HCT116 (cell line): ENCODE results near the gene RASL11B. TPM values are rescaled to one million over a fixed set of nuclear protein-coding genes. Genes with fewer than 3 reads are reported as not detected.

Experiments used
- ATAC-seq: fragments of 200-7000 bp; cut with Tn5 transposase; 2 replicates; pipeline ENCODE4 v1.9.1; 2020; ENCODE audit warnings: mild to moderate bottlenecking, moderate library complexity
- BruUV-seq: library from RNA; stranded (reverse); fragments of 400-500 nt; replicated peaks from 2 replicates; lab custom pipeline; 2021; lab: Mats Ljungman, UMichigan
- CTCF ChIA-PET: fragments of 300-600 bp; sonication (Branson Sonifier 250); formaldehyde crosslinking; loops from one replicate; lab custom pipeline; 2021; ENCODE audit warnings: antibody characterized with exemption; lab: Charles Lee
- POLR2A ChIA-PET: fragments of 300-600, 350-600 bp; sonication (Branson Sonifier 250); formaldehyde crosslinking; loops from one replicate; lab custom pipeline; 2021; ENCODE audit warnings: antibody characterized with exemption; lab: Charles Lee
- RAD21 ChIA-PET, 2 experiments: fragments of 300-600 bp; sonication (Branson Sonifier 250); formaldehyde crosslinking; loops; one replicate each; lab custom pipeline; 2023; ENCODE audit warnings: low total read pairs in 2 of 2; ENCODE audit not compliant: uncharacterized antibody in 2 of 2, unreplicated experiment in 2 of 2, low non-redundant PET in 1 of 2; lab: Charles Lee
- DNase-seq: peaks from one replicate; pipeline ENCODE4 v3.0.0-alpha.2; 2010; ENCODE audit warnings: low read depth, low spot score
- H2AFZ ChIP-seq: fragments of 200-600 bp; shearing (Covaris generic), sonication (generic); 2 replicates; pipeline ENCODE4 v1.6.1; 2017; ENCODE audit warnings: low read depth, mixed run types, mixed read lengths, antibody characterized with exemption, low read length; ENCODE audit not compliant: poor library complexity, severe bottlenecking
- H3K27ac ChIP-seq: 2 replicates; pipeline ENCODE4 v1.5.1; 2012; ENCODE audit warnings: low read depth, low read length
- H3K27me3 ChIP-seq: fragments of 200-600 bp; sonication (generic); 2 replicates; pipeline ENCODE4 v1.6.1; 2016; ENCODE audit warnings: mixed run types, low read length, mixed read lengths; ENCODE audit not compliant: insufficient read depth
- H3K36me3 ChIP-seq, 2 experiments: fragments of 200-500 bp in 1 of 2; fragments of 200-600 bp in 1 of 2; sonication (Bioruptor generic) in 1 of 2; sonication (generic) in 1 of 2; 2 replicates each; pipeline versions ENCODE4 v1.5.1 to v1.6.1; 2014 to 2016; ENCODE audit warnings: low read length in 2 of 2, inconsistent platforms in 1 of 2, mixed read lengths in 1 of 2, mixed run types in 1 of 2; ENCODE audit not compliant: insufficient read depth in 2 of 2, control insufficient read depth in 1 of 2
- H3K4me1 ChIP-seq, 2 experiments: fragments of 200-600 bp in 1 of 2; sonication (generic) in 1 of 2; 2 replicates each; pipeline versions ENCODE4 v1.5.1 to v1.6.1; 2012 to 2017; ENCODE audit warnings: low read length in 2 of 2, inconsistent platforms in 1 of 2, mild to moderate bottlenecking in 1 of 2, mixed read lengths in 1 of 2, mixed run types in 1 of 2, moderate library complexity in 1 of 2; ENCODE audit not compliant: insufficient read depth in 2 of 2, control insufficient read depth in 1 of 2
- H3K4me2 ChIP-seq: fragments of 200-600 bp; sonication (generic); 2 replicates; pipeline ENCODE4 v1.6.1; 2017; ENCODE audit warnings: mixed run types, low read length, mixed read lengths
- H3K4me3 ChIP-seq, 2 experiments: fragments of 200-600 bp in 1 of 2; sonication (generic) in 1 of 2; replicated peaks in 1 of 2; 2 replicates each; pipeline ENCODE4 v1.5.1; 2011 to 2016; ENCODE audit warnings: low read length in 2 of 2, control low read depth in 1 of 2, low read depth in 1 of 2, mild to moderate bottlenecking in 1 of 2, mixed read lengths in 1 of 2, mixed run types in 1 of 2
- H3K79me2 ChIP-seq: fragments of 200-600 bp; sonication (generic); 2 replicates; pipeline ENCODE4 v1.6.1; 2017; ENCODE audit warnings: mild to moderate bottlenecking, mixed run types, low read length, moderate library complexity, mixed read lengths; ENCODE audit not compliant: insufficient read depth
- H3K9ac ChIP-seq: fragments of 200-600 bp; sonication (generic); 2 replicates; pipeline ENCODE4 v1.6.1; 2016; ENCODE audit warnings: low read length, mixed read lengths
- H3K9me2 ChIP-seq: fragments of 200-600 bp; sonication (generic), shearing (Covaris generic); 2 replicates; pipeline ENCODE4 v1.6.1; 2017; ENCODE audit warnings: mixed run types, mild to moderate bottlenecking, moderate library complexity; ENCODE audit not compliant: insufficient read depth
- H3K9me3 ChIP-seq, 2 experiments: fragments of 200-500 bp in 1 of 2; fragments of 200-600 bp in 1 of 2; sonication (Bioruptor generic) in 1 of 2; sonication (generic) in 1 of 2; 2 replicates each; pipeline ENCODE4 v1.6.1; 2014 to 2017; ENCODE audit warnings: low read length in 2 of 2, mixed read lengths in 2 of 2, inconsistent platforms in 1 of 2, low read depth in 1 of 2, mild to moderate bottlenecking in 1 of 2, mixed run types in 1 of 2, moderate library complexity in 1 of 2; ENCODE audit not compliant: control insufficient read depth in 1 of 2, insufficient read depth in 1 of 2
- H4K20me1 ChIP-seq: fragments of 200-600 bp; sonication (generic), shearing (Covaris generic); 2 replicates; pipeline ENCODE4 v1.6.1; 2017; ENCODE audit warnings: mixed run types, mild to moderate bottlenecking, moderate library complexity; ENCODE audit not compliant: insufficient read depth
- CBX3 ChIP-seq: IDR thresholded peaks from 2 replicates; pipeline ENCODE4 v1.6.1; 2012; ENCODE audit warnings: low read depth
- CEBPB ChIP-seq: IDR thresholded peaks from 2 replicates; pipeline ENCODE4 v1.6.1; 2012; ENCODE audit warnings: low read depth
- EGR1 ChIP-seq: IDR thresholded peaks from 2 replicates; pipeline ENCODE4 v1.6.1; 2012; ENCODE audit warnings: low read depth
- EZH2 ChIP-seq: fragments of 200-600 bp; sonication (generic); IDR thresholded peaks from 2 replicates; pipeline ENCODE4 v1.6.1; 2017; ENCODE audit warnings: antibody characterized with exemption, mixed run types
- EZH2phosphoT487 ChIP-seq: fragments of 200-600 bp; IDR thresholded peaks from 2 replicates; pipeline ENCODE4 v1.6.1; 2018; ENCODE audit warnings: antibody characterized with exemption, borderline replicate concordance
- FOSL1 ChIP-seq: IDR thresholded peaks from 2 replicates; pipeline ENCODE4 v1.6.1; 2012; ENCODE audit warnings: low read depth
- POLR2A ChIP-seq: IDR thresholded peaks from 2 replicates; pipeline ENCODE4 v1.7.0; 2011; ENCODE audit warnings: borderline replicate concordance; ENCODE audit not compliant: insufficient read depth, insufficient read length; ENCODE audit errors: extremely low read depth
- RAD21 ChIP-seq: IDR thresholded peaks from 2 replicates; pipeline ENCODE4 v1.6.1; 2012; ENCODE audit warnings: low read depth, mild to moderate bottlenecking
- REST ChIP-seq: IDR thresholded peaks from 2 replicates; pipeline ENCODE4 v1.6.1; 2012; ENCODE audit warnings: low read depth
- SIN3A ChIP-seq: IDR thresholded peaks from 2 replicates; pipeline ENCODE4 v1.6.1; 2012; ENCODE audit warnings: low read depth
- SP1 ChIP-seq: IDR thresholded peaks from 2 replicates; pipeline ENCODE4 v1.6.1; 2012; ENCODE audit warnings: low read depth
- TCF7L2 ChIP-seq: IDR thresholded peaks from 2 replicates; pipeline ENCODE4 v1.7.0; 2011; ENCODE audit warnings: borderline replicate concordance, inconsistent platforms; ENCODE audit not compliant: insufficient read depth, insufficient read length; ENCODE audit errors: extremely low read depth
- ZNF274 ChIP-seq: fragments of 200-500 bp; sonication (Bioruptor generic); IDR thresholded peaks from 2 replicates; pipeline ENCODE4 v1.6.1; 2014; ENCODE audit warnings: mild to moderate bottlenecking, low read depth, low read length, inconsistent platforms
- intact Hi-C: fragments of 100-400 bp; cut with micrococcal nuclease; formaldehyde crosslinking; loops from 2 replicates; pipeline ENCODE4 v1.10.0; 2022
- total RNA-seq: library from RNA; stranded (reverse); gene quantifications from one replicate; pipeline ENCODE4 v1.2.1, GENCODE V29; 2021; ENCODE audit not compliant: unreplicated experiment
- TF ChIP-seq, protein P1 (sequence below): IDR thresholded peaks from 2 replicates; pipeline ENCODE4 v1.6.1; 2012
- TF ChIP-seq, protein P2 (sequence below): IDR thresholded peaks from 2 replicates; pipeline ENCODE4 v1.6.1; 2012
- TF ChIP-seq, protein P3 (sequence below), 3 experiments: fragments of 200-600 bp in 1 of 3; sonication (generic) in 1 of 3; IDR thresholded peaks in 2 of 3; conservative IDR thresholded peaks in 1 of 3; 2 replicates each; pipeline ENCODE4 v1.5.1; 2012 to 2017; ENCODE audit warnings: low read depth in 2 of 3, low read length in 2 of 3, antibody characterized with exemption in 1 of 3, borderline replicate concordance in 1 of 3, control low read depth in 1 of 3, mild to moderate bottlenecking in 1 of 3, mixed read lengths in 1 of 3, mixed run types in 1 of 3, moderate library complexity in 1 of 3; ENCODE audit not compliant: insufficient read depth in 1 of 3

Gene RASL11B
- total RNA-seq, 1 experiment from 2014 or later: 0.34 TPM

- no peaks in the 10 kb centered on the region for H3K79me2 ChIP-seq
- no peaks in the 10 kb centered on the region for H3K9me3 ChIP-seq
- H3K4me3 ChIP-seq: no peak overlapping the region
- ChIA-PET CTCF (no interaction called here), POLR2A (no interaction called here), RAD21 (no interaction called here)
- no peaks in the 10 kb centered on the region for H3K36me3 ChIP-seq
- no peaks in the 10 kb centered on the region for H4K20me1 ChIP-seq
- no peak for DNase-seq
- no peak overlapping the region for H3K4me2 ChIP-seq
- peaks cover 4 to 5% of the 10 kb centered on the region in 2 experiments; a peak in 2 of 4 replicates for H3K4me1 ChIP-seq
- H2AFZ ChIP-seq: no peak overlapping the region
- H3K9ac ChIP-seq: no peak overlapping the region
- no peaks in the 10 kb centered on the region for H3K9me2 ChIP-seq
- no peaks in the 10 kb centered on the region for H3K27me3 ChIP-seq
- no peak overlapping the region for H3K27ac ChIP-seq
- BruUV-seq: no TSS peak
- intact Hi-C loops: no loop called here
- TF ChIP-seq EGR1: no peak
- TF ChIP-seq SIN3A: no peak
- TF ChIP-seq, protein P1, sequence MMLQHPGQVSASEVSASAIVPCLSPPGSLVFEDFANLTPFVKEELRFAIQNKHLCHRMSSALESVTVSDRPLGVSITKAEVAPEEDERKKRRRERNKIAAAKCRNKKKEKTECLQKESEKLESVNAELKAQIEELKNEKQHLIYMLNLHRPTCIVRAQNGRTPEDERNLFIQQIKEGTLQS: no peak
- no peak for TF ChIP-seq POLR2A
- no peak for TF ChIP-seq CEBPB
- TF ChIP-seq FOSL1: no peak
- TF ChIP-seq ZNF274: no peak
- TF ChIP-seq, protein P2, sequence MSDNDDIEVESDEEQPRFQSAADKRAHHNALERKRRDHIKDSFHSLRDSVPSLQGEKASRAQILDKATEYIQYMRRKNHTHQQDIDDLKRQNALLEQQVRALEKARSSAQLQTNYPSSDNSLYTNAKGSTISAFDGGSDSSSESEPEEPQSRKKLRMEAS: no peak
- no peak for TF ChIP-seq EZH2phosphoT487
- TF ChIP-seq TCF7L2: no peak
- no peak for TF ChIP-seq SP1
- no peak for TF ChIP-seq CBX3
- ATAC-seq: no peak
Observed at GRCh38 chr4:52870225-52870624, 8.1 kb downstream of the RASL11B start.

DNA sequence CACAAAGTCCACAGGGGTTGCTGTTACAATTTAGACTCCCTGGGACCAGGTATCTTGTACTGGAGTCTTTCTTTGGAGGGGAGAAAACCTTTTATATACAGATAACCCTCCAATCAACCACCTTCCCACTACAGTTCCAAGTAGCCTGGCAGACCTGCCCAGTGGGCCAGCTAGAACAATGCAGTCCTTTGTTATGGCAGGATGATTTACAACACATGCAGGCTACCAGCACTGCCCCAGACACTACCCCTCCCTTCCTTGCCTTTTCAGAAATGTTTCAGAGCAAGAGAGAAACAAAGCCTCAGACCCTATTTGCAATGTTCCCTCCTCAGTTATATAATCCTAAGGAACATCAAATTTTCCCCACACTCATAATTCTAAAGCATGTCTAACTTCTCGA lies 11.1 kb downstream of the RASL11B start:
- ChIA-PET RAD21 (no interaction called here), POLR2A (no interaction called here), CTCF (no interaction called here)
- intact Hi-C loops: no loop called here
- ATAC-seq (peak; percentile 81), DNase-seq (peak; percentile 13)
- Histone ChIP-seq H3K9me3 (no peaks in the 10 kb centered on the region), H3K4me2 (no peak overlapping the region; the same call in 1 of the 2 replicates), H3K9me2 (no peaks in the 10 kb centered on the region), H3K27me3 (no peaks in the 10 kb centered on the region), H3K9ac (no peak overlapping the region), H3K4me1 (peaks cover 4 to 5% of the 10 kb centered on the region in 2 experiments; a peak in 2 of 4 replicates), H2AFZ (no peak overlapping the region), H3K36me3 (no peaks in the 10 kb centered on the region), H3K4me3 (no peak overlapping the region), H3K27ac (no peak overlapping the region), H3K79me2 (no peaks in the 10 kb centered on the region), H4K20me1 (no peaks in the 10 kb centered on the region)
- no TSS peak for BruUV-seq
- TF ChIP-seq CEBPB: no peak
- TF ChIP-seq EZH2: no peak
- no peak for TF ChIP-seq SP1
- TF ChIP-seq, protein P2: no peak
- TF ChIP-seq, protein P3, sequence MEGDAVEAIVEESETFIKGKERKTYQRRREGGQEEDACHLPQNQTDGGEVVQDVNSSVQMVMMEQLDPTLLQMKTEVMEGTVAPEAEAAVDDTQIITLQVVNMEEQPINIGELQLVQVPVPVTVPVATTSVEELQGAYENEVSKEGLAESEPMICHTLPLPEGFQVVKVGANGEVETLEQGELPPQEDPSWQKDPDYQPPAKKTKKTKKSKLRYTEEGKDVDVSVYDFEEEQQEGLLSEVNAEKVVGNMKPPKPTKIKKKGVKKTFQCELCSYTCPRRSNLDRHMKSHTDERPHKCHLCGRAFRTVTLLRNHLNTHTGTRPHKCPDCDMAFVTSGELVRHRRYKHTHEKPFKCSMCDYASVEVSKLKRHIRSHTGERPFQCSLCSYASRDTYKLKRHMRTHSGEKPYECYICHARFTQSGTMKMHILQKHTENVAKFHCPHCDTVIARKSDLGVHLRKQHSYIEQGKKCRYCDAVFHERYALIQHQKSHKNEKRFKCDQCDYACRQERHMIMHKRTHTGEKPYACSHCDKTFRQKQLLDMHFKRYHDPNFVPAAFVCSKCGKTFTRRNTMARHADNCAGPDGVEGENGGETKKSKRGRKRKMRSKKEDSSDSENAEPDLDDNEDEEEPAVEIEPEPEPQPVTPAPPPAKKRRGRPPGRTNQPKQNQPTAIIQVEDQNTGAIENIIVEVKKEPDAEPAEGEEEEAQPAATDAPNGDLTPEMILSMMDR (IDR thresholded peaks at IDR 0.05 in 2 of 3, conservative IDR thresholded peaks at IDR 0.05 in 1 of 3; ENCODE audit: borderline replicate concordance in 1 of 3, insufficient read depth in 1 of 3, low read depth in 2 of 3, low read length in 2 of 3): no peak
- no peak for TF ChIP-seq REST
- TF ChIP-seq FOSL1: no peak
- no peak for TF ChIP-seq RAD21
